GM10266 (cell line): Measurements from ENCODE around the gene ZNF568.

Experiments used
- DNase-seq: peaks from one replicate; pipeline ENCODE4 v3.0.0; 2012; ENCODE audit errors: extremely low spot score
- TF ChIP-seq, protein P1 (sequence below): IDR thresholded peaks from 2 replicates; pipeline ENCODE4 v1.5.1; 2012; ENCODE audit warnings: mild to moderate bottlenecking, low read depth; ENCODE audit not compliant: control insufficient read depth, insufficient read depth; ENCODE audit errors: missing control alignments

ZNF568 gene

DNA sequence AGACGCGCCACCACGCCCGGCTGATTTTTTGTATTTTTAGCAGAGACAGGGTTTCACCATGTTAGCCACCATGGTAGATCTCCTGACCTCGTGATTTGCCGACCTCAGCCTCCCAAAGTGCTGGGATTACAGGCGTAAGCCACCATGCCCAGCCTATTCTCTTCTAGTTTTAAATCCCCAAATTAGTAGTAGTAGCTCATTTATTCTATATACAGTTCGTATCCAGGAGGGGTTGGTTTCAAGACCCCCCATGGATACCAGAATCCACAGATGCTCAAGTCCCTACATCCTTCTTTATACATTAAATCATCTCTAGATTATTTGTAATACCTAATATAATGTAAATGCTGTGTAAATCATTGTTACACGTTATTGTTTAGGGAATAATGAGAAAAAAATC lies 2.0 kb downstream of the ZNF568 start:
- TF ChIP-seq, protein P1, sequence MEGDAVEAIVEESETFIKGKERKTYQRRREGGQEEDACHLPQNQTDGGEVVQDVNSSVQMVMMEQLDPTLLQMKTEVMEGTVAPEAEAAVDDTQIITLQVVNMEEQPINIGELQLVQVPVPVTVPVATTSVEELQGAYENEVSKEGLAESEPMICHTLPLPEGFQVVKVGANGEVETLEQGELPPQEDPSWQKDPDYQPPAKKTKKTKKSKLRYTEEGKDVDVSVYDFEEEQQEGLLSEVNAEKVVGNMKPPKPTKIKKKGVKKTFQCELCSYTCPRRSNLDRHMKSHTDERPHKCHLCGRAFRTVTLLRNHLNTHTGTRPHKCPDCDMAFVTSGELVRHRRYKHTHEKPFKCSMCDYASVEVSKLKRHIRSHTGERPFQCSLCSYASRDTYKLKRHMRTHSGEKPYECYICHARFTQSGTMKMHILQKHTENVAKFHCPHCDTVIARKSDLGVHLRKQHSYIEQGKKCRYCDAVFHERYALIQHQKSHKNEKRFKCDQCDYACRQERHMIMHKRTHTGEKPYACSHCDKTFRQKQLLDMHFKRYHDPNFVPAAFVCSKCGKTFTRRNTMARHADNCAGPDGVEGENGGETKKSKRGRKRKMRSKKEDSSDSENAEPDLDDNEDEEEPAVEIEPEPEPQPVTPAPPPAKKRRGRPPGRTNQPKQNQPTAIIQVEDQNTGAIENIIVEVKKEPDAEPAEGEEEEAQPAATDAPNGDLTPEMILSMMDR, result no peak
- DNase-seq, result no peak

- TF ChIP-seq, protein P1, result no peak
- no peak for DNase-seq
Measured at GRCh38 chr19:36931684-36932083, 15.6 kb downstream of the ZNF568 start.

- no peak for DNase-seq
- TF ChIP-seq, protein P1, result no peak
Measured at GRCh38 chr19:36939153-36939552, 23.0 kb downstream of the ZNF568 start.

GRCh38 chr19:36950335-36951119 lies 34.4 kb downstream of the ZNF568 start:
- no peak for DNase-seq
- TF ChIP-seq, protein P1, result no peak

- TF ChIP-seq, protein P1, result no peak
- DNase-seq, result no peak
Measured at GRCh38 chr19:36962346-36962745, 46.2 kb downstream of the ZNF568 start.

DNA sequence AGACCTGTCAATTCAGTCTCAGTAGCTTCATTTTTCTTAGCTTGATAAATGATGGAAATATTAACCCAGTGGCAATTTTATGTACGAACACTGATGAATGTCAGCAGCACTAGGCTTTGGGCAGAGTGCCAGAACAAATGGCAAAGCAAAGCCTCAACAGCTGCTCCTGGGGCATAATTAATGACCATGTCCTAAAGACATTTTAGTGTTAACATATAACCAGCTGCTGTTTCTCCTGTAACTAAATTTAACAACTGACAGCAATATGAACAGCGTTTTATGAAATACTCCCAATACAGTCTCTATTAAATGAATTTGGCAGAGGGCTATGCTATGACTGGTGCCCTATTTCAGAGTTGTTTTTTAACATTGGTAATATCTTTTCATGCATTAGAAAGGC lies 47.1 kb downstream of the ZNF568 start:
- TF ChIP-seq, protein P1, result no peak

GRCh38 chr19:36972571-36972970 lies 56.4 kb downstream of the ZNF568 start:
- DNase-seq, result no peak
- TF ChIP-seq, protein P1, result no peak

More for the DNA sequence above, 47.1 kb downstream of the ZNF568 start:
- DNase-seq, result no peak
